GM20431 (cell line): ENCODE data around the gene MXI1.
"Not testable (repeated sequence)": the region's sequence is repeated elsewhere in the genome, so short reads cannot be mapped to it uniquely, and the experiment has no call there.

Source experiments
- in situ Hi-C: fragments of 300-500 bp; cut with MseI, MboI; formaldehyde crosslinking; loops from one replicate; pipeline ENCODE4 v1.15.0; 2020; ENCODE audit warnings: low sequenced_read_pairs; ENCODE audit not compliant: unreplicated experiment

The MXI1 gene

DNA sequence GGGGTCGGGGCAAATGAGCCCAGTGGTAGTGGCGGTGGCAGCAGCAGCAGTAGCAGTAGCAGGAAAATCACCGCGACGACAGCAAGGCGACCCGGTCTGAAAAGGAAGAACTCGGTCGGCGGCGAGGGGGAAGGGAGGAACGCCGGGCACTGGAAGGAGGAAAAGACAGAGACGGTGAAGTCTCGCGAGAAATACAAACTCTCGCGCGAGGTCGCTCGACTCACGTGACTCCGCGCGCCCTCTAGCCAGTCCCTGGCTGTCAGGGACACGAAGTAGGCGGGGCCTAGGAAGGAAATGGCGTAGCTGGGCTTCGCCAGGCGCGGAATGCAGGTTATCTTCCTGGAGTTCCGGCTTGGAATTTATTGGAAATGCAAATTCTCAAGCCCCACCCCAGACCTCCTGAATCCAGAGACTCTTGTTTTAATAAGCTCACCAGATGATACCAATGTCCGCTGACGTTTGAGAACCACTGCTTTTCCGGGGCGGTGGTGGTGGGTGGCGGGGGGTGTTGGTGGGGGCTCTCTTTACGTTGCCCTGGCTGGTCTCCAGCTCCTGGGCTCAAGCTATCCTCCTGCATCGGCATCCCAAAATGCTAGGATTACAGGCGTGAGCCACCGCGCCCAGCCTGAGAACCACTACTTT lies 97.5 kb downstream of the MXI1 start, which contains the start of gene SMNDC1:
Gene SMNDC1 (minus strand): TSS at position 141 of the 642 bp plus-strand sequence. CDS start 1,333 bp downstream, outside the sequence.
- in situ Hi-C loops, result no loop called here

DNA sequence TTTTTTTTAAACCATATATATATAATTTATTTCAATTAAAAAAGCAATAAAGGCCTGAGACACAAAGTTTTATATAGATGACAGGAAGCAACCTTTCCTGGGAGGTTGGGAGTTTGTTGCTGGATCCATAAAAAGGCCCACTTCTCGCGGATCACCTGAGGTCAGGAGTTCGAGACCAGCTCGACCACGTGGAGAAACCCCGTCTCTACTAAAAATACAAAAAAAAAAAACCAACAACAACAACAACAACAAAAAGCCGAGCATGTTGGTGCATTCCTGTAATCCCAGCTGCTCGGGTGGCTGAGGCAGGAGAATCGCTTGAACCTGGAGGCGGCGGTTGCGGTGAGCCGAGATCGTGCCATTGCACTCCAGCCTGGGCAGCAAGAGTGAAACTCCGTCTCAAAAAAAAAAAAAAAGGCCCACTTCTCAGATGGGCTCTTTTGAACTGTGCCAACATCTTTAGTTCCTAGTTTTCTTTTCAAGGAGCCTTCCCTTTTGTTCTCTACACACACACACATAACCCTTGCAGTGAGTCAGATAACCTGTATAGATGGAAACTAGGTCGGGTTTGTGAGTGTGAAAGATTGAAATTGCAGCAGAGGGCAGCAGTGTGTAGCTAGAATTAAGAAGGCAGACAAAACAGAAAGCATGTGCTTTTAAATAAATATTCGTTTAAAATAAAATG lies 98.5 kb downstream of the MXI1 start:
- in situ Hi-C loops, result no loop called here

DNA sequence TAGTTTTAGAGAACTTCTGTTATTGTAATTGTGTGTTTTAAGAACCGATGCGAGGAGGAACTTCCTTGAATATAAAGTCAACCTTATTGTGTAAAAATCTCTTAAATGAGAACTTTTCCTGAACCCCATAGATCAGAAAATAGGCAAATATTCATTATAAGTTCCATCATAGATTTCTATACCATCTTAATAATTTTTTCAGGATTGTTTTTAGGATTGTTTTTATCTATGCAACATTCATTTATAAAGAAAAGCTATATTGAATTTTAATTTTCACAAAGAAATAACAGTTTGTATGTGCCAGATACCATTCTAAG lies 99.0 kb downstream of the MXI1 start:
- in situ Hi-C loops, result no loop called here

DNA sequence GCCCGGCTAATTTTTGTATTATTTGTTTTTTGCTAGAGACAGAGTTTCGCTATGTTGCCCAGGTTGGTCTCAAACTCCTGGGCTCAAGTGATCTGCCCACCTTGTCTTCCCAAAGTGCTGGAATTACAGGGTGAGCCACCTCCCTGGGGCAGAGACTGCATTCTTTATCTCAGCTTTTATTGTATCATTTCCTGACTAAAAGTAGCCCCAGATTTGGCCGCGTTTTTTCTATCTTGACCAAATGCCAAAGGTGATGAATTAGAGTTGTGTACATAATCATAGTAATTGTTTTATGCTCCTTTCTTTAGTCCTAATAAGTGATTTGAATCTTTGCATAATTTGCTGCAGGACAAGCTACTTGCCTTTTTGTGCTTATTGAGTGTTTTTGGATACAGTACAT lies 100.4 kb downstream of the MXI1 start:
- in situ Hi-C loops, result no loop called here

DNA sequence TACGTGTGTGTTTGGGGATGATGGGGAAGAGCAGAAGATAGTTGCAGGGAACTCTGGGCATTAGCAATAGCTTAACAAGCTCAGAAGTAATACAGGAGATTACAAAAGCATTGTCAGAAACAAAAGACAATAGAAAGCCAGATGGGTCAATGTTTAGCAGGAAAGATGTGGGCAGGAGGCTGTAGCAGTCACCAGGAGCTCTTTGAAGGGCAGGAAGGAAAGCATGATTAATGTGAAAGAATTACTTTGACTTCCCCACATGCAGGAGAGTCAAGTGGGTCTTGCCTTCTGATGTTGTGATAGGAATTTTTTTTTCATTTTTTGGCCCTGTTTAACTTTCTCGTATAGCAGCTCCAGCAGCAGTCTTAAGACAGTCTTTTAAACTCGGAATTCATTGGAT lies 103.3 kb downstream of the MXI1 start:
- in situ Hi-C loops, result no loop called here

DNA sequence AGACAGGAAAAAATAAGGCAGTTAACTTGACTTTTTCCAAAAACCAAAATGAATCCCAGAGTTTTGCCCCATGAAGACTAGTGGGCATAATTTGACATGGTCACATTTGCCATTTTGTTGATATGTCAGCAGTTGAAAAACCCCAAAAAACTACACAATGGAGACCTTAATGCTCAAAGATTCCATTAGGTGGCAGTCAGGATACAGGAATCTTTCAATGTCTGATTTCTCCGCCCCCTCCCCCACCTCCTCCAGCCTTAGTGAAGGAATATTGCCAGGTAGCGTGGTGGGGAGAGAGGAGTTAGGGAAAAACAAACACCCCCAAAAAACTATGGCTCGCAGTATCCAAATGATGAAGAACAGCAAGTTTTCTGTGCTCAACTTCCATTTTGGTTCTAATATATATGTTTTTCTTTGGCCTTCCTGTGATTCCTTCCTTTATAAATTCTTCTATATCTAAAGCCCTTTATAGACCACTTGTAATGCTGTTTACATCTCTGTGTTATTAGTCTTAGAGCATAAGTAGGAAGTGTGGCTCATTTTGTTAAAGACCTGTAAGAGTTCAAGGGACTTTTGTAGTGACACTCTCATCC lies 104.0 kb downstream of the MXI1 start:
- in situ Hi-C loops, result no loop called here

DNA sequence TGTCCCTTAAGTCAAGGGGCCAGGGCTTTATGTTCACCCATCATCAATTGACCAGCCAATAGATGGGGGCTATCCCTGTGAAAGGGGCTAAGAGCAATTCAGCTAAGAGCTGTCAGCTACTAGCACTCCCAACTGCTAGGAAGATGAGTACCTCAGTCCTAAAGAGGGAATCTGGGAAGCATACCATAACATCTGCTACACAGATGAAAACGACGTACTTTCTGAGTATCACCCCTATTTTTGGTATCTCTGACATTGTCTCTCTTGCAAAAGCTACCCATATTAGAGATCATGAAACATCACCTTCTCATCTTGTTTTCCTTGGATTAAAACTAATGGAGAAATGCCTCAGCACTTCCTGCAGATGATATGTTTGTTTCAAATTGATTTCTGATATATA lies 104.8 kb downstream of the MXI1 start:
- in situ Hi-C loops, result no loop called here

DNA sequence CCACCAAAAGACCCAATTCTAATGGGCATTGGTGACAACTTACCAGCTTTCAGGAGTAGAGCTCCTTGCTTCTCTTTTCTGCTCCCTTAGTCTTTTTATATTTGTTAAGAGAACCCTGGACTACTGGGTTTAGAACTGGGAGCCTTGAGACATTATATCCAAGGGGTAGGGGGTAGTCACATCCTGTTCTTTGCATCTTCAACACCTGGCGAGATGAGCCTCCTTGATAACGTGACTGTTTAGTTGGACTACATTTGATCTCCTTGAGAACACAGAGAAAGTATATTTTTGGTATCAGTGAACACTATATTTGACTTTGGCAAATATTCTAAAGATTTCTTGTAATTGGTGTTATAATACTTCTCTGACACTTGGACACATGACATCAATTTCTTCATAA lies 106.3 kb downstream of the MXI1 start:
- in situ Hi-C loops, result no loop called here

DNA sequence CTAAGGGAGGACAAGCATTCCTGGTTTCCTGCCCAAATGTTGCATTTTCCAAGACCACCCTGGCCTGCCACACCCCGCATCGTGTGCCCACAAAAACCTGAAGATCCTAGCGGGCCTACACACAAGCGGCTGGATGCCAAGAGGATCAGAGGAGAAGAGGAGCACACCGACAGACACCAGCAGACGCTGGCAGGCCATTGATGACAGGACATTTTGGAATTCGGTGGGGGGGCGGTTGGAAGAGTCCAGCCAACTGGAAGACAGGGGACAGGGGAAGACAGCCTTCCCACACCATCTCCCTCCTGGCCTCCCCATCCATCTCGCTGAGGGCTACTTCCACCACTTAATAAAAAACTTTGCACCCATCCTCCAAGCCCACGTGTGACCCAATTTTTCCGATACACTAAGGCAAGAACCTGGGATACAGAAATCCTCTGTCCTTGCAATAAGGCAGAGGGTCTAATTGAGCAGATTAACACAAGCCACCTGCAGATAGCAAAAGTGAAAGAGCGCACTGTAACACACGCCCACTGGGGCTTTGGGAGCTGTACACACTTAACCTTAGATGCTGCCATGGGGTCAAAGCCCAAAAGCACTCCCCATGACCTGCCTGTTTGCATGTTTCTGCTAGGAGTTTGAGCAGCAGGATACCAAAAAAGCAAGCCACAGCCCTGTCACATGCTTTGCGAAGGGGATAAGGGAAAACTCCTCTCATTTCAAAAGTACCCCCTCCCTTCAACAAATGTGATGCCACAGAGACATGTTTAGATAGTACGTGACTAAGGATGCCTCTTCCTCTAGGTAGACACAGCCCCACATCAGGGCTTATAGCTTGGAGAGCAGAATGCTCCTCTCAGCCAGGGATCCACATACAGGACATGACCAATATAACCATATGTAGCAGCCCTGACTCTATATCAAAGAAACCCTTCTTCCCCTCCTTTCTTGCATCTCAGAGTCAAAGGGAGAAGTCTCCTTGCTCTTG lies 110.8 kb downstream of the MXI1 start:
- in situ Hi-C loops, result no loop called here

DNA sequence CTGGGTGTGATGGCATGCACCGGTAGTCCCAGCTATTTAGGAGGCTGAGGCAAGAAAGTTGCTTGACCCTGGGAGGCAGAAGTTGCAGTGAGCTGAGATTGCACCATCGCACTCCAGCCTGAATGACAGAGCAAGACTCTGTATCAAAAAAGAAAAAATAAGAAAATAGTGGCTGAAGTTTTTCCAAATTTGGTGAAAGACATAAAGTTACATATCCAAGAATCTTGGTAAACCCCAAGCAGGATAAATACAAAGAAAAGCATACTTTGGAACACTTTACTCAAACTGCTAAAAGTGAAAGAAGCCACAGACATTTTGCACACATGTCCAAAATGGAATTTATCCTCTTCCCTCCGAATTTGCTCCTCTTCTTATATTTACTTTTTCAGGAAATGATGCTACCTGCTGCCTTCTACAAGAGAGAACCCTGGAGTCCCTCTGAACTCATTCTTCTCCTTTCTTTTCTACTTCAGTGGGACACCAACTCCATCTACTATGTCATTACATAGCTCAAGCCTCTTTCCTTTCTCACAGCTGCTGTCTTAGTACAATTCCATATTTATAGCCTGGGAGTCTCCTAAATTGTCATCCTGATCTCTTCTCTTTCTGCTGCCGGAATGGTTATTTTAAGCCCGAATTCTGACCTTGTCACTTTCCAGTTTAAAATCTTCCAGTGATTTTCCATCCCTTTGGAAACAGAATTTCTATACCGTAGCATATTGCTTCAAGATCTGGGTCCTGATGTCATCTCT lies 114.6 kb downstream of the MXI1 start:
- in situ Hi-C loops, result loop anchor here (10.0 kb wide), 1 partner anchor 223 kb away; no protein-coding TSS in a partner anchor

DNA sequence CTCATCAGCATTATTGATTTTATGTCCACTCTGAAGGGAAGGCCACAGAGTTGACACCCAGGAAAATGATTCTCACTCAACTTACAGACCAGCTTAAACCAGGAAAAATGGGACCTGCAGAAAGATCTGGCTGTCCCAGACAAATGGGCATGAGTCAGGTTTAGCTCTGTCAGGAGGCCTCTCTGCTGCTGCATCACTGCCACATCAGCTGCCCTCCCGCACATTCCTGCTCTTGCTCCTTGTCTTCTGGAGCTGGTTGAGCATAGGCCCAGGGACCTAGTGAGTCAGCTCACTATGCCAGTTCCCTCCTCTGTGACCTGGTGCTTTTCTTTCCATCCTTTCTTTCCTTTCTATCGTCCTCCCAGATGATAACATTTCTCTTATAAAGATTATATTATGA lies 116.1 kb downstream of the MXI1 start:
- in situ Hi-C loops, result loop anchor here (10.0 kb wide), 1 partner anchor 221 kb away; no protein-coding TSS in a partner anchor

DNA sequence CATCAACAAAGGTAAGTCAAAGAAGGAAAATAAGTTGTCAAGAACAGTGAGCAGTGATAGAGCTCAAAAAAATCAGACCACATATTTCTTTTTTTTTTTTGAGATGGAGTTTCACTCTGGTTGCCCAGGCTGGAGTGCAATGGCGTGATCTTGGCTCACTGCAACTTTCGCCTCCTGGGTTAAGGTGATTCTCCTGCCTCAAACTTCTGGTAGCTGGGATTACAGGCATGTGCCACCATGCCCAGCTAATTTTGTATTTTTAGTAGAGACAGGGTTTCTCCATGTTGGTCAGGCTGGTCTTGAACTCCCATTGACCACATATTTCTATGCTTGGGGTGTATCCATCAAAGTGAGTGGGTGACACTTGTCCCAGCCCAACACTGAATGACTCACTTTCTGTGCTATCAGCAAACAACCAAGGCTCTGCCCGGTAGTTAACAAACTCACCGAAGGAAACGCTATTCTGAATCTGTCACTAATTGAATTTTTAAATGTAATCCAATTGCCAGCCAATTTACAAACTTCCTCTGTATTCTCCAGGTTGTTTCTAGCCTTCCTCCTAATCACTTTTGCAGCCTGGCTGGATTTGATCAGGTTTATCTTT lies 116.9 kb downstream of the MXI1 start:
- in situ Hi-C loops, result loop anchor here (10.0 kb wide), 1 partner anchor 220 kb away; no protein-coding TSS in a partner anchor

DNA sequence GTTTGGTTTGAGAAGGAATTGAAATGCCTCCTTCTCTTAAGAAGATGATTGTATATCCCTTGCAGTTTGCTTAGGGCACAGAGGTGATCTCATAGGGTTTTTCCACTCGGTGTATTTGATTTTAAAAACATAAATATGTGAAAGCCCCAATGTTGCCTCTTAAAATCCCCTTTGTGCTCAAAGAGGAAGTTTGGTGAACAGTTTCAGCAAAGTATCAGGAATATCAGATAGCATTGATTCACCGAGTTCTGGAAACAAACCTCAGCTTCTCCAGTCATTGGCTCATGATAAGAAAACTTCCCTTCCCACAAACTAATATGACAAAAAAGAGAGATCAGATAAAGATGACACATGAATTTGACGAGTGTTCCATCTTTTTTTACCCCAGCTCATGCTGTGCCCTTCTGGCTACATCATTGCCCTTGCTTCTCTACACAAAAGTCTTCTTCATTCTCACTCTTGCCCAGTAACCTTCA lies 117.4 kb downstream of the MXI1 start:
- in situ Hi-C loops, result loop anchor here (10.0 kb wide), 1 partner anchor 220 kb away; no protein-coding TSS in a partner anchor

DNA sequence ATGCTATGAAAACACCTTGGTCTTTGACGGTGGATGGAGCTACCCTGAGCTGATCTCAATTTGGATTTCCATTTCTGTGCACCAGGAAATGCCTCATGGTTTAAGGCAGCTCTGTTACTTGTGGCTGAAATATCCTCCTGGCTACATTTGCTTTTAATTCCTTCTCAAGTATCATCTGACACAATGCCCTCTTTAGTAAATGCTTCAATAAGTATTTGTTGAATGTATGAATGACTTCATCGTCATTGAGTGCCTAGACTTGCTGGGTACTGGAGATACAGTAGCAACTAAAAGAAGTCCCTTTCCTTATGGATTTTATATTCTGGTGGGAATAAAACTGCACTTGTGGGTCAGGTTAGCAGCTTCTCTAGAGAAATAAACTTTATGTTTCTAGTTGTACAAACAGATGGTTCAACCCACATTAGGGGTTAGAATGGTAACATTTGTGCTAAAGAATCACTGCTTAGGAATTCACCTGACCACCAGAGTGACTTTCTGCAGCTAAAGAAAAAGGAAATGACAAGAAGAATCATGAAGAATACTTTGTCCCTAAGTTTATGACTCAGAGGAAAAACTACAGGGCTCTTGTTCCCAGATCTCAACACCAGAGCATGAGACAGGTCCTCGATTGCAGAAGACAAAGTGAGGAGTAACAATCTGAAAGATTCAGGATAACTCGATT lies 119.1 kb downstream of the MXI1 start:
- in situ Hi-C loops, result loop anchor here (10.0 kb wide), 1 partner anchor 218 kb away; no protein-coding TSS in a partner anchor

DNA sequence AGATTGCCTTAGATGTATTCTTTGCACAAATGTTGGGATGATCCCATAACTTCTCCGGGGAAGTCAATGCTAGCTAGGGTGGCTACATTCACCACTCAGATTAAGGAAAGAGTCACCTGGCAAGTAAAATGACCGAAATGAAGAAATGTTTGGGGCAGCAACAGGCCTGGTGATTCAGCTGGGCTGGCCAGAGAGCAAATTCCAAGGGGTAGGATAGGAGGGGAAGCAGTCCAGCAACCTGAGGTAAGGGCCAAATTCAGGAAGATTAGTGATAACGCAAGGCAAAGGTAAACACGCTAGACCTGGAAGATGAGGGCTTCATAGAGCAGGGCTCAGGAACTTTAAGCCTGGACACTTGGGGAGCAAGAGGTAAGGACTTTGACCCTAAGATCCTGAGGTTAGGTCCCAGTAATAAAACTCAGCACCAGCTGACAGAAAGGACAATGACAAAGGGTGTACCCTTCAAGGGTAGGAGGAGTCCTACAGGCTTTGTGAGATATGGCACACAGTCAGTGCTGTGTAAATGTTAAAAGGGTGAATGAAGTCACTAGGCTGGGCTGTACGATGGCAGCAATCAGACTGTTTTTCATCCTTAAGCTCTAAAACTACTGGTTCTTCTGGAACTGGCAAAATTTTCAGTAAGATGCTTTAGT lies 120.0 kb downstream of the MXI1 start:
- in situ Hi-C loops, result loop anchor here (10.0 kb wide), 1 partner anchor 217 kb away; no protein-coding TSS in a partner anchor

DNA sequence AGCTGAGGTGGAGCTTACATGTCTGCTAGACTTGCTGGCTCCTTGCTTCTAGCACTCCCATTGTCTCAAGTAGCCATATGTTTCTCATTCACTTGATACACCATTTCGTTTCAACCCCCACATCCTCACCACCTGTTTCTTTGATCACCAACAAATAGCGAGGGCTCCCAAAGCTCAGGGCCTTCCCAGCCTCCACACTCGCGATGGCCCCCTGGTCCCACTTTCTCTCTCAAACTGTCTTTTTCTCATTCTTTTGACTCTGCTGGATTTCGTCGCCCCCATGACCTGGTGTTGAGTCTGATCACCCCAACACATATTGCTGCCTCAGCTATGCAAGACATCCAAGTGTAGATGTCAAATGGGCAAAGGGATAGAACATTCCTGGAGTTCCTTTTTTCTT lies 123.3 kb downstream of the MXI1 start:
- in situ Hi-C loops, result no loop called here

DNA sequence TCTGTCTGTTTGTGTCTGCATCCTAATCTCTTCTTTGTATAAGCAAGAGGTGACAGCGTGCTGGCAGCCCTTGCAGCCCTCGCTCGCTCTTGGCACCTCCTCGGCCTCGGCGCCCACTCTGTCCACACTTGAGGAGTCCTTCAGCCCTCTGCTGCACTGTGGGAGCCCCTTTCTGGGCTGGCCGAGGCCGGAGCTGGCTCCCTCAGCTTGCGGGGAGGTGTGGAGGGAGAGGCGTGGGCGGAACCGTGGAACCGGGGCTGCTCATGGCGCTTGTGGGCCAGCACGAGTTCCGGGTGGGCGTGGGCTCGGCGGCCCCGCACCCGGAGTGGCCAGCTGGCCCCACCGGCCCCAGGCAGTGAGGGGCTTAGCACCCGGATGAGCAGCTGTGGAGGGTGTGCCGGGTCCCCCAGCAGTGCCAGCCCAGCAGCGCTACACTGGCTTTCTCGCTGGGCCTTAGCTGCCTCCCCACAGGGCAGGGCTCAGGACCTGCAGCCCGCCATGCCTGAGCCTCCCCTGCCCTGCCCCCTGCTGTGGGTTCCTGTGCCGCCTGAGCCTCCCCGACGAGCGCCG lies 123.9 kb downstream of the MXI1 start:
- in situ Hi-C loops, result not testable (repeated sequence)
